OCI-M2 (cell line): ENCODE results near the gene MRPL21.

Source experiments
- DNase-seq: peaks from one replicate; lab custom pipeline; 2025; ENCODE audit not compliant: unreplicated experiment; lab: John Stamatoyannopoulos, UW

The MRPL21 gene

DNA sequence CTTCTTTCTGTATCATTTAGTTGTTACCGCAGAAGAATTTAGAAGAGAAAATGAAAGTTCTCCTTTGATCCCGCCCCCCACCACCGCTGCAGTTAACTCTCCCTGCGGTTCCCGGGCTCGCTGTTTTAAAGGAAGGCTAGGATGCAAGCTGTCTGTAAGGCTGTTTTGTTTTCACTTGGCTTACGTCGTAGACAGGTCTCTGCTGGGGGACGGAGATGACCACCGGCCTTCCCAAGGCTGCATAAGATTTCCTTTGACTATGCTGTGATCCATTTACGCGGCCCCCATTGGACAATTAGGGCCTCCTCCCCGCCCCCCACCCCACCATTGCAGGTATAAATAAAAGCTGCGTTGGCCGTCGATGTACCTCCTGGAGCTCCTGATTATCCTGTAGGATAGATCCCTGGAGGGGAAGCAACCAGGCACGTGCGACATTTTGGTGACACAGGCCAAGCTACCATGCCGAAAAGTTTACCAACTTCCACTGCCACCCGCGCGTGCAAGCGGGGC is 60.5 kb downstream of the MRPL21 start:
- DNase-seq: no peak

DNA sequence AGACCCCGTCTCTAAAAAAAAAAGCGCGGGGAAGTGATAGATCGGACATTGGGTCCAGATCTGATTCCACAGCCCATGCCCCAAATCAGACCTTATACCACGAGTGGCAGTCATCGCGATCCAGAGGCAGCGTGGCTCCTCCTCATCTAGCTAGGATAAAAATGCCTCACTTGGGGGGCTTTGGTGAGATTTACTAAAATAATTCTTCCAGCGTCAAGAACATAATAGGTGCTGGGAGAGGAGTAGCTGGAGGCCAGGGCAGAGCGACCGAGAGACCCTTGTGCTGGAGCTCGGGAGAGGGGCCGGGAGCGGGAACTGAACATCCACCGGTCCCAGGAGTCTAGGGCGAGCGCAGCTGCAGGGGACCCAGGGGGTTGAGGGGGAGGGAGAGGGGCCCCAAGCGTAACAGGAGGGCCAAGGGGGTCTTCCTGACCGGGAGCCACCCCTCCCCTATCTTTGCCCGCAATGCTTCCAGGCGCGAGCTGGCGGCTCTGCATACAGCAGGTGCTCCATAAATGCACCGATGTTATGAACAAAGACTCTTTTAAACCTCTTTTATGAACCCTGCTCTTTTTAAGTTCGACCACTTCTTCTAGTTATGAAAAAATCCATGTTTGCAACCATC is 61.1 kb downstream of the MRPL21 start:
- DNase-seq: no peak

DNA sequence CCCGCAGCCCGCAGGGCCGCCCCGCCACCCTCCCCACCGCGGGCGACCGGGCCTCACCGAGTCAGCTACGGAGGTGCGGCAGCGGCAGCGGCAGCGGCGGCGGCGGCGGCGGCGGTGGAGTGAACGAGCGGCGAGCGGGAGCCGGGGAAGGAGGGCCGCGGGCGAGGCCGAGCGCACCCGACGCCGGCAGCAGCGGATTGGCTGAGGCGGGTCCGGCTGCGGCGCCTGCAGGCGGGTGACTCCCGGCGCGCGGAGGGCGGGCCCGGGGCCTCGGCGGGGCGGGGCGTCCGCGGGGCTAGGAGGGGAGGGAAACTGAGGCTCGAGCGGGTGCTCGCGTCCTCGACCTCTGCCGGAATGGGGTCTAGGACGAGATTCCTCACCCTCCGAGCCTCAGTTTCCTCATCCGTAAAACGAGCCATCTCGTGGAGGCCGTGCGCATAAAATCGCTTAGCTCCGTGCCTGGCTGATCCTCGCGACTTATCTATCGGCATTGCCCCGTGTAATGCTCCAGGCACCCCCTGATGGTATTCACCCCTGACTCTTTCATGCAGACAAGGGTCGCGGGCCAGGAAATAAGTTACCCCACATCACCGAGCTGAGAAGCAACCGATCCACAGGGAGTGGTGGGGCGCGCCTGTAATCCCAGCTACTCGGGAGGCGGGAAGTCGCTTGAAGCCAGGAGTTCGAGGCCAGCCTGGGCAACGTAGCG is 61.8 kb downstream of the MRPL21 start, which contains the start of gene CPT1A:
CPT1A (minus strand) TSS at position 199 of the 709 bp plus-strand sequence. CDS start 26,442 bp downstream, outside the sequence.
- DNase-seq: no peak
